Tibial nerve (tissue), 4 donors: ENCODE results near the gene MAOA.

ENCODE experiments used
- EP300 ChIP-seq, 2 donors: sonication (generic); formaldehyde crosslinking; IDR thresholded peaks; one replicate each; pipeline ENCODE4 v1.6.1; 2017; ENCODE audit warnings: antibody characterized with exemption in 2 of 2, mild to moderate bottlenecking in 1 of 2
- POLR2A ChIP-seq, 2 donors: fragments of 450-650 bp; IDR thresholded peaks; one replicate each; pipeline ENCODE4 v1.6.1; 2017; ENCODE audit warnings: antibody characterized with exemption in 2 of 2, mild to moderate bottlenecking in 2 of 2, moderate library complexity in 2 of 2
- TF ChIP-seq, protein P1 (sequence below), 5 experiments: fragments of 200-600 bp in 3 of 5; fragments of 450-650 bp in 2 of 5; sonication (generic) in 3 of 5; IDR thresholded peaks; one replicate each; pipeline ENCODE4 v1.5.1; 2016 to 2019; ENCODE audit warnings: antibody characterized with exemption in 5 of 5, mild to moderate bottlenecking in 3 of 5, moderate library complexity in 2 of 5

DNA sequence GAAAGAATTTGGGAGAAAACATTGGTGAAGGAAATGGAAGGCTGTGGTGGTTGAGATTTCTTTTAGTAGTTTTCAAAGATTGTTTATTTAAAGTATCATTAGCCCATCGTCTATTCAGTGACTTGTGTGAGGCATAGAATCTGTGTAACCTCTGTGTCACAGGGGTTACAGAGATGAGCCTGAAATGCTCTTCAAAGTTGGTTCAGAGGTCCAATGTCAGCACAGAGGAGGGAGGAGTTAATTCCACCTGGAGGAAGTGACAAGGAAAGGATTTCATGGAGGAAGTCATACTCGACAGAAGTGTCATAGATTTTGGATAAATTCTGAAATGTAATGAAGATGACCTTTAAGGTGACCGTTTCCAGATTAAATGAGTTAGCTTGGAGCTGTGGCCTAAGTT is 8.2 kb downstream of the MAOA start:
- TF ChIP-seq, protein P1, sequence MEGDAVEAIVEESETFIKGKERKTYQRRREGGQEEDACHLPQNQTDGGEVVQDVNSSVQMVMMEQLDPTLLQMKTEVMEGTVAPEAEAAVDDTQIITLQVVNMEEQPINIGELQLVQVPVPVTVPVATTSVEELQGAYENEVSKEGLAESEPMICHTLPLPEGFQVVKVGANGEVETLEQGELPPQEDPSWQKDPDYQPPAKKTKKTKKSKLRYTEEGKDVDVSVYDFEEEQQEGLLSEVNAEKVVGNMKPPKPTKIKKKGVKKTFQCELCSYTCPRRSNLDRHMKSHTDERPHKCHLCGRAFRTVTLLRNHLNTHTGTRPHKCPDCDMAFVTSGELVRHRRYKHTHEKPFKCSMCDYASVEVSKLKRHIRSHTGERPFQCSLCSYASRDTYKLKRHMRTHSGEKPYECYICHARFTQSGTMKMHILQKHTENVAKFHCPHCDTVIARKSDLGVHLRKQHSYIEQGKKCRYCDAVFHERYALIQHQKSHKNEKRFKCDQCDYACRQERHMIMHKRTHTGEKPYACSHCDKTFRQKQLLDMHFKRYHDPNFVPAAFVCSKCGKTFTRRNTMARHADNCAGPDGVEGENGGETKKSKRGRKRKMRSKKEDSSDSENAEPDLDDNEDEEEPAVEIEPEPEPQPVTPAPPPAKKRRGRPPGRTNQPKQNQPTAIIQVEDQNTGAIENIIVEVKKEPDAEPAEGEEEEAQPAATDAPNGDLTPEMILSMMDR (IDR thresholded peaks at IDR 0.05), result no peak
- TF ChIP-seq POLR2A (IDR thresholded peaks at IDR 0.05) (no peak), EP300 (IDR thresholded peaks at IDR 0.05) (no peak)
